ENCODE results near the gene CAPS2.

DNA sequence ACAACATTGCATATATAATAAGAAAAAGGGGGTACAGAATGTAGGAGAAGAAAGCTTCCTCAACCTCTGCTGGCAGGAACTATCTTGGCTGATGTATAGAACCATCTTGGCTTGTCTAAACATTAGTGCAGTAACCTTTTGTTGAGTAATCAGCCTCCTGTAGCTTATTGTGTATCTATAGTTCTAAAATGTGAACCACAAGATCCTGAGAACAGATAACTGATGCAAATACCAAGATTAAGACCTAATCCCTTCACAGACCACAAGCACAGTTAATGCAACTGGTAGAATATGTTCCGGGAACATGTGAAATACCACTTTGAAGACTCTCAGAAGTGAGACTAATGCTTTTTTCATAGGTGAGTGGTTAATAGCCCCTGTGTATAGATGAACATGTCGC lies 69.8 kb downstream of the CAPS2 start:
- TF ChIP-seq CTCF (conservative IDR thresholded peaks at IDR 0.05; ENCODE audit: low read length) (no peak), EZH2phosphoT487 (IDR thresholded peaks at IDR 0.05; ENCODE audit: borderline replicate concordance) (no peak)
